ENCODE measurements around the gene AP1S1. TPM values are rescaled to one million over a fixed set of nuclear protein-coding genes. Genes with fewer than 3 reads are reported as not detected.

Gene AP1S1
- total RNA-seq, 1 donor from 2014 or later, result 19.2 TPM

GRCh38 chr7:101168412-101169049 is 14.3 kb downstream of the AP1S1 start:
- H3K36me3 Mint-ChIP-seq (ENCODE audit: low read depth), result peaks cover 1% of the 10 kb centered on the region
- peaks cover 61% of the 10 kb centered on the region for H3K27me3 Mint-ChIP-seq
- no peak for DNase-seq
- H3K9me3 Mint-ChIP-seq, result no peaks in the 10 kb centered on the region
- no peak overlapping the region for H3K4me3 Mint-ChIP-seq
- no peak for ATAC-seq (ENCODE audit: low read depth)
- POLR2A ChIA-PET, result interaction anchor here (0.5 kb wide), 1 partner anchor 84 kb away, joined by 4 read pairs; no protein-coding TSS in a partner anchor
- peaks cover 66% of the 10 kb centered on the region for H3K4me1 Mint-ChIP-seq
- no peak overlapping the region for H3K27ac Mint-ChIP-seq
- CTCF ChIA-PET, result interaction anchor here (0.9 kb wide), 1 partner anchor 24 kb away, joined by 3 read pairs; no protein-coding TSS in a partner anchor
- TF ChIP-seq CTCF (IDR thresholded peaks at IDR 0.05), result no peak
- intact Hi-C loops (cut with micrococcal nuclease), result loop anchor here (1.0 kb wide), 1 partner anchor 24 kb away; no protein-coding TSS in a partner anchor

- POLR2A ChIA-PET, result no interaction called here
- intact Hi-C loops (cut with micrococcal nuclease), result loop anchor here (1.0 kb wide), 1 partner anchor 25 kb away; no protein-coding TSS in a partner anchor
- no peak for TF ChIP-seq CTCF (IDR thresholded peaks at IDR 0.05)
- ATAC-seq (ENCODE audit: low read depth) (no peak), DNase-seq (no peak)
- H3K36me3 Mint-ChIP-seq (ENCODE audit: low read depth), result peaks cover 1% of the 10 kb centered on the region
- H3K27me3 Mint-ChIP-seq, result peaks cover 66% of the 10 kb centered on the region
- H3K4me1 Mint-ChIP-seq, result peaks cover 71% of the 10 kb centered on the region
- CTCF ChIA-PET, result interaction anchor here (2.8 kb wide), 1 partner anchor 23 kb away, joined by 11 read pairs; no protein-coding TSS in a partner anchor
- H3K27ac Mint-ChIP-seq, result no peak overlapping the region
- H3K4me3 Mint-ChIP-seq, result no peak overlapping the region
- no peaks in the 10 kb centered on the region for H3K9me3 Mint-ChIP-seq
These were observed 15.0 kb downstream of the AP1S1 start for GRCh38 chr7:101169110-101169837.

DNA sequence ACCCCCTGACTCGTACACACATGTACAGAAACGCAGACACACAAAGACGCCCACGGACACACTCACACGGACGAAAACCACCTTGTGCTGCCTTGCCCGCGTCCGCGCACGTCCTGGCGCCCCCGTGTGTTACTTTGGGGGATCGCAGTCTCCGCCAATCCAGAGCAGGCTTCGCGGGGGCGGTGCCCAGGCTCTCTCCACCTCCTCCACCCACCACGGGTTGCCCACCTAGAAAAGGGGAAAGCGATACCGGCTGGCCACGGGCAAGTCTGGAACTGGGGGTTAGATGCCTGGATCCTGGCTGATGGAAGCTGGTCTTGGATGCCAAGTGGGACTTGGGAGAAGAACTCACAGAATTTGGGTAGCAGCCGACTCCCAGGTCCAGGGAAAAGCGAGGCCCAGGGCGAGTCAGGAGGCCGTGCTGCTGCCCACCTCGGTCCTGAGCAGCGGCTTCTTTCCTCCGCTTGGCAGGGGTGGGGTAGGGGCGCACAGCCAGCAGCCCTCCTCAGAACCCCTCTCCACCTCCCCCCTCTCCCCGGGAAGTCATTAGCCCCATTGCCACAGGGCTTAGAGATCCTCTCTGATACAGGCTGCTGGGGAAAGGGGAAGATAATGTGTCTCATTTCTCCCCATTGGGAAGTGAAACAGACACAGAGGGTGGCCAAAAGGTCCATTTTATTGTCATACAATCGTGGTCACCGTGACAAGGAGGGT is 15.7 kb downstream of the AP1S1 start:
- intact Hi-C loops (cut with micrococcal nuclease), result loop anchor here (1.0 kb wide), 1 partner anchor 26 kb away; no protein-coding TSS in a partner anchor
- peak; percentile 71 for ATAC-seq (ENCODE audit: low read depth)
- CTCF ChIA-PET, result interaction anchor here (1.0 to 2.8 kb wide), 3 partner anchors 23 to 26 kb away, joined by 3 to 11 read pairs (median 10); no protein-coding TSS in a partner anchor
- peak; percentile 73 for DNase-seq
- Mint-ChIP-seq H3K27me3 (peaks cover 68% of the 10 kb centered on the region), H3K4me3 (no peak overlapping the region), H3K36me3 (ENCODE audit: low read depth) (peaks cover 1% of the 10 kb centered on the region), H3K4me1 (peaks cover 70% of the 10 kb centered on the region), H3K27ac (no peak overlapping the region), H3K9me3 (no peaks in the 10 kb centered on the region)
- peak; percentile 70 for TF ChIP-seq CTCF (IDR thresholded peaks at IDR 0.05)
- POLR2A ChIA-PET, result interaction anchor here (0.8 kb wide), 1 partner anchor 26 kb away, joined by 7 read pairs; no protein-coding TSS in a partner anchor

GRCh38 chr7:101170617-101171441 is 16.6 kb downstream of the AP1S1 start:
- intact Hi-C loops (cut with micrococcal nuclease), result no loop called here
- no peak for TF ChIP-seq CTCF (IDR thresholded peaks at IDR 0.05)
- CTCF ChIA-PET, result interaction anchor here (1.0 to 2.8 kb wide), 3 partner anchors 22 to 27 kb away, joined by 3 to 11 read pairs (median 10); no protein-coding TSS in a partner anchor
- ATAC-seq (ENCODE audit: low read depth) (no peak), DNase-seq (no peak)
- peaks cover 61% of the 10 kb centered on the region for H3K4me1 Mint-ChIP-seq
- POLR2A ChIA-PET, result interaction anchor here (0.6 to 1.3 kb wide), 4 partner anchors 8 to 495 kb away, joined by 3 to 7 read pairs (median 3); no protein-coding TSS in a partner anchor
- H3K27ac Mint-ChIP-seq, result peak overlapping the region; percentile 38
- no peaks in the 10 kb centered on the region for H3K9me3 Mint-ChIP-seq
- H3K36me3 Mint-ChIP-seq (ENCODE audit: low read depth), result no peaks in the 10 kb centered on the region
- H3K27me3 Mint-ChIP-seq, result peaks cover 69% of the 10 kb centered on the region
- H3K4me3 Mint-ChIP-seq, result no peak overlapping the region

All from activated B cell treated with CpG ODN at 0.5 μM for 24 hours (primary cell).